Natural killer cell treated with Interleukin-12 subunit alpha and Interleukin-12 subunit beta and Interleukin-15 and Interleukin-18, amount 100 ng/mL, for 72 hours (primary cell): ENCODE measurements around the gene SMIM35. TPM values are rescaled to one million over a fixed set of nuclear protein-coding genes. Genes with fewer than 3 reads are reported as not detected.

ENCODE experiments used
- ATAC-seq, 2 donors: fragments of 150-1000 bp; cut with Tn5 transposase in 1 of 2; sonication (Bioruptor Pico), chemical (Tn5 transposase) in 1 of 2; 2 replicates each; pipeline ENCODE4 v1.10.0; 2021
- DNase-seq: peaks from one replicate; pipeline ENCODE4 v3.0.0; 2022; ENCODE audit warnings: low spot score
- H3K27ac Mint-ChIP-seq, 2 donors: 1 replicate in 1 of 2; 2 replicates in 1 of 2; pipeline ENCODE4 v1.8.0; 2022; ENCODE audit warnings: mixed read lengths in 2 of 2, mild to moderate bottlenecking in 1 of 2, moderate library complexity in 1 of 2
- H3K27me3 Mint-ChIP-seq, 2 donors: 1 replicate in 1 of 2; 2 replicates in 1 of 2; pipeline ENCODE4 v1.8.0; 2022; ENCODE audit warnings: mixed read lengths in 2 of 2
- H3K36me3 Mint-ChIP-seq: one replicate; pipeline ENCODE4 v1.8.0; 2022; ENCODE audit warnings: mixed read lengths
- H3K4me1 Mint-ChIP-seq, 2 donors: 1 replicate in 1 of 2; 2 replicates in 1 of 2; pipeline ENCODE4 v1.8.0; 2022; ENCODE audit warnings: low read depth in 2 of 2, mixed read lengths in 2 of 2, mild to moderate bottlenecking in 1 of 2
- H3K4me3 Mint-ChIP-seq: one replicate; pipeline ENCODE4 v1.8.0; 2022; ENCODE audit warnings: mixed read lengths
- H3K9me3 Mint-ChIP-seq: 2 replicates; pipeline ENCODE4 v1.8.0; 2022; ENCODE audit warnings: mixed read lengths
- total RNA-seq, 2 donors: library from RNA; stranded (reverse); gene quantifications; one replicate each; pipeline ENCODE4 v1.2.3, GENCODE V29; 2022

Gene SMIM35
- total RNA-seq, 2 donors from 2014 or later: not detected

- no peaks in the 10 kb centered on the region for H3K36me3 Mint-ChIP-seq
- H3K4me1 Mint-ChIP-seq: no peaks in the 10 kb centered on the region
- no peak for DNase-seq
- no peak overlapping the region for H3K27ac Mint-ChIP-seq
- H3K9me3 Mint-ChIP-seq: no peaks in the 10 kb centered on the region
- no peak overlapping the region for H3K4me3 Mint-ChIP-seq
- ATAC-seq: peak; percentile 48 to 67
- peaks cover 0 to 5% of the 10 kb centered on the region in 2 donors for H3K27me3 Mint-ChIP-seq
These were observed 5.4 kb downstream of the SMIM35 start for GRCh38 chr11:118081241-118081958.

DNA sequence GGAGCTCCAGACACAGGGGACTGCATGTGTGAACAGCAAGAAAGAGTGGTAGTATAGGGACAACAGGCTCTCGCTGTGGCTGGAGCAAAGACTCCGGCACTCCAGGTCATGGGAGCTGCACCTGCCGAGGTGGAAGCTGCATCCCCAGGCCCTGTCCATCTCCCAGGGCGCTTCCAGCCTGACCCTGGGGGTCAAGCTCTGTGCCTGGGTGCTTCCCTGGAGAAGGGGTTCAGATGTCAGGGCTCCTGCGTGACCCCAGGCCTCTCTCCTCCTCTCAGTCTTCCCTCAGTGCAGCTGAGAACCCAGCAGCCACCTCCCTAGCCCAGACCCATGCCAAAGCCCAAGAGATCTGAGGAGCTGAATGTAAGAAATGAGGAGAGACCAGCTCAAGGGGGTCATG lies 6.5 kb downstream of the SMIM35 start:
- no peaks in the 10 kb centered on the region for H3K36me3 Mint-ChIP-seq
- no peaks in the 10 kb centered on the region for H3K9me3 Mint-ChIP-seq
- H3K27me3 Mint-ChIP-seq: peaks cover 0 to 7% of the 10 kb centered on the region in 2 donors
- no peak overlapping the region for H3K4me3 Mint-ChIP-seq
- DNase-seq: no peak
- H3K27ac Mint-ChIP-seq: peak overlapping the region in 1 of 2 donors; percentile 63
- ATAC-seq: no peak
- H3K4me1 Mint-ChIP-seq: no peaks in the 10 kb centered on the region

GRCh38 chr11:118079491-118079890 lies 7.3 kb downstream of the SMIM35 start:
- H3K27me3 Mint-ChIP-seq: peaks cover 0 to 9% of the 10 kb centered on the region in 2 donors
- peak; percentile 48 for DNase-seq
- H3K4me1 Mint-ChIP-seq: no peaks in the 10 kb centered on the region
- no peak overlapping the region for H3K4me3 Mint-ChIP-seq
- H3K27ac Mint-ChIP-seq: no peak overlapping the region
- peak in 1 of 2 donors; percentile 40 for ATAC-seq
- H3K9me3 Mint-ChIP-seq: no peaks in the 10 kb centered on the region
- no peaks in the 10 kb centered on the region for H3K36me3 Mint-ChIP-seq

DNA sequence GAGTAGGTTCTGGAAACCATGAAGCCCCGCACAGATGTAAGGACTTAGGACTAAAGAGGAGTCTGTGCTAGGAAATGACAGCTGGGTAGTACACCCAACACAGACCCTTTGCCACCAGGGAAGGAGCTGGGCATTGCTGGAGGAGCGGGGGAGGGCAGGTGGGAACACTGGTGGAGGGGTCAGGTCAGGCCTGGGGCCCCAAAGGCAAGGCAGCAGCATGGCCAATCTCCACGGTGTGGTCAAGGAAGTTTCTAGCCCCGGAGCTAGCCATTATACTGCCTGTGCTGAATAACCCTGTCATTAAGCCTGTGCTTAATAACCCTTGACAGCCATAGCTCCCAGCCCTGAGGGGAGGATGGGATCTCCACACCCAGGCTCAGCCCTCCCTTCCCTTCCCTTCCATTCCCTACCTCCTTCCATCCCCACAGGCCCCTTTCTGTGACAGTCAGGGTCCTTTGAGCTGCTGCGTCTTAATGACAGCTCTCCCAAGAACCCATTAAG lies 7.8 kb downstream of the SMIM35 start:
- H3K9me3 Mint-ChIP-seq: no peaks in the 10 kb centered on the region
- H3K36me3 Mint-ChIP-seq: no peaks in the 10 kb centered on the region
- ATAC-seq (no peak), DNase-seq (peak; percentile 34)
- H3K27me3 Mint-ChIP-seq: peaks cover 0 to 12% of the 10 kb centered on the region in 2 donors
- no peaks in the 10 kb centered on the region for H3K4me1 Mint-ChIP-seq
- H3K4me3 Mint-ChIP-seq: no peak overlapping the region
- H3K27ac Mint-ChIP-seq: no peak overlapping the region

- Mint-ChIP-seq H3K27me3 (peaks cover 0 to 13% of the 10 kb centered on the region in 2 donors), H3K27ac (peak within 1 kb of the TSS in 1 of 2 donors; percentile 51), H3K36me3 (no peaks in the 10 kb centered on the region), H3K9me3 (no peaks in the 10 kb centered on the region), H3K4me3 (no peak within 1 kb of the TSS), H3K4me1 (no peaks in the 10 kb centered on the region)
- DNase-seq: peak; percentile 44
- ATAC-seq: no peak
These were observed 9.9 kb downstream of the SMIM35 start, which contains the start of gene TMPRSS4 for GRCh38 chr11:118076754-118077281. Gene TMPRSS4 (plus strand): TSS chr11:118077078. CDS start chr11:118077303, 225 bp downstream.

DNA sequence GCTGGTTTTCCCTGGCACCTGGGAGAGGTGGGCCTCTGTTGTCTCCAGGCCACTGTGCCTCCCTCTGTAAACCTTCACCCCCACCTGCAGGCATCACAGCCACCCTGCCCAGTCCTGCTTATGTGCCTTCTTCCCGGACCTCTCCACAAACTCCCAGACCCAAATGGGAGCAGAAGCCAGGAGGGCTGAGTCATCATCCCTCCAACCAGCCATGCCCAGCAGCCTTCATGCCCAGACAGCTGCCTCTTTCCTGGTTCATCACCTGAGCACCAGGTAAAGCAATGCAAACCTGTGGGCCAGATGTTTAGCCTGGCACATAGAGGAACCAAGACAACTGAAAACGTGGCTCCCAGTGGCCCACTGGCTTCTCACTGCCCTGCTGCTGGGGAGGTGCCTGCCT lies 12.0 kb downstream of the SMIM35 start:
- H3K36me3 Mint-ChIP-seq: no peaks in the 10 kb centered on the region
- no peaks in the 10 kb centered on the region for H3K9me3 Mint-ChIP-seq
- H3K27ac Mint-ChIP-seq: no peak overlapping the region
- ATAC-seq (no peak), DNase-seq (peak; percentile 46)
- no peaks in the 10 kb centered on the region for H3K4me1 Mint-ChIP-seq
- H3K4me3 Mint-ChIP-seq: no peak overlapping the region
- H3K27me3 Mint-ChIP-seq: peaks cover 0 to 16% of the 10 kb centered on the region in 2 donors

- no peaks in the 10 kb centered on the region for H3K4me1 Mint-ChIP-seq
- H3K27me3 Mint-ChIP-seq: peaks cover 0 to 16% of the 10 kb centered on the region in 2 donors
- ATAC-seq (no peak), DNase-seq (peak; percentile 23)
- H3K27ac Mint-ChIP-seq: peak overlapping the region in 1 of 2 donors; percentile 62
- H3K36me3 Mint-ChIP-seq: no peaks in the 10 kb centered on the region
- no peaks in the 10 kb centered on the region for H3K9me3 Mint-ChIP-seq
- H3K4me3 Mint-ChIP-seq: no peak overlapping the region
These were observed 12.6 kb downstream of the SMIM35 start for GRCh38 chr11:118074091-118074685.

DNA sequence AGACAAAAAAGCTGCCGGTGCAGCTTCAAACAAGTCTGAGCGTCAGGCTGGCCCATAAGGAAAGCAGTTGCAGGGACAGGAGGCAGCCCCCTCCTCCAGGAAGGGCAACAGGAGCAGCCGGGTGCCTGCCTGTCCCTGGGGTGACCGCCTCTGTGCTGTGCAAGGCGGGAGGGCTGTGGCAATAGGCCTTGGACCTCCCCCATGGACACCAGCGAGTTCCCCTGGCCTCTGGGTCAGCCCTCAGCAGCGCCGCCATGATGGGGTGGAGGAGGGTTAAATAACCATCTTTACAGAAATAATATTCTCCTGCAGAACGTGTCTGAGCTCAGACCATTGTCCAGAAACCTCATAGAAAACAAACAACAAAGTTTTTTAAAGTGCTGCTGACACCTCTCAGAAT lies 13.2 kb downstream of the SMIM35 start:
- Mint-ChIP-seq H3K9me3 (no peaks in the 10 kb centered on the region), H3K4me3 (no peak overlapping the region), H3K27me3 (peaks cover 0 to 16% of the 10 kb centered on the region in 2 donors), H3K27ac (peak overlapping the region in 1 of 2 donors; percentile 62), H3K36me3 (no peaks in the 10 kb centered on the region), H3K4me1 (no peaks in the 10 kb centered on the region)
- DNase-seq (peak; percentile 44), ATAC-seq (no peak)

DNA sequence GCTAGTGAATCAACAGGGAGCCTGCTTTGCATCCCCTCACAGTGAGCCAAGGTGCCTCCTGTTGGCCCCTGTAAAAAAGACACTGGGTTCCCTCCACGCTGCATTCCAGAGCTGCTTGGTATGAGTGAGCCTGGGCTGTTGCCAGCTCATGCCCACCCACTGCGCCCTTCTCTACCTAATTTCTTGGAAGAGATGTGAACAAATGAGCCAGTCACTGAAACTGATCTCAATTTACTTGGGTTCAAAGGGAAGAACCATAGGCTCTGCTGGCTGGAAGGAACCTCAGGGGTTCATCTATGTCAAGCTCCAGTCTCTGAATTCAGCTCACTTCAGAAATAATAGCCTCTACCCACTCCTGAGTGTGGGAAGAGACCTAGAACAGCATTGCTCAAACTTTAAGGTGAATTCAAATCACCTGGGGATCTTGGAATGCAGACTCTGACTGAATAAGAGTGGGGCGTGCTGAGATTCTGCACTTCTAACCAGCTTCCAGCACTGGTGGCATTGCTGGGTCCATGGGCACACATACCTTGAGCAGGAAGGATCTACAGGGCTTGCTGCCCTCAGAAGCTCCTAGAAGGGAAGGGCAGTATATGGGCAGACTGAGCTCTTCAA lies 15.2 kb downstream of the SMIM35 start:
- H3K4me3 Mint-ChIP-seq: no peak overlapping the region
- H3K9me3 Mint-ChIP-seq: no peaks in the 10 kb centered on the region
- H3K27me3 Mint-ChIP-seq: peaks cover 0 to 14% of the 10 kb centered on the region in 2 donors
- DNase-seq (no peak), ATAC-seq (peak in 1 of 2 donors; percentile 20)
- H3K4me1 Mint-ChIP-seq: no peaks in the 10 kb centered on the region
- no peak overlapping the region for H3K27ac Mint-ChIP-seq
- no peaks in the 10 kb centered on the region for H3K36me3 Mint-ChIP-seq

DNA sequence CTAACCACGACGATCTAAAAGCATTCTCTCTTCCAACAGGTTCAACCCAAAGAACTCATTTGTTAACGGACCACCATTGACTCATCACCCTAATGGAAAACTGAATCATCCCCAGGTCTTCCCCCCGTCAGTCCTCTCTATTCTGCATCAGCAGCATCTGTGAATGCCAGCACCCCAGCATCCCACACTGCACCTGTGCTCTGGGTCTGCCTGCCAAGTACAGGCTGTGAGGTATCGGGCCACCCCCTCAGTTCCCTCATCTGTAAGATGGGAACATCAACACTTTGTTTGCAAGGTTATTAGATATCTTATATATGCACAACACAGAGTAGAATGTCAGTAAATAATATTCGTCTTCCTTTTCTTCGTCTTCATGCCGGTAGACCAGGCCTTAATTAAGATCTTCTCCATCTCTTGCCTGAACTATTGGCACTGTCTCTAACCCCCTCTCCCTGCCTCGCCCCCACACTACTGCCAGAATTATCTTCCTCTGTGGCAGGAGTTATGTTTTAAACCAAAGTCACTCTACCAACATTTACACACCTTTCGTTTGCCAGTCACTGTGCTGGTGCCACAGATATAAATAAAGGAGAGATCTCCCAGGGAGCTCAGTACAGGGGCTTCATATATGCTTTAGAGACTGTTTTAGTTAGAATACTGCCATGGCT lies 17.7 kb downstream of the SMIM35 start:
- ATAC-seq (no peak), DNase-seq (no peak)
- no peaks in the 10 kb centered on the region for H3K36me3 Mint-ChIP-seq
- H3K4me1 Mint-ChIP-seq: peaks cover 17 to 20% of the 10 kb centered on the region in 2 donors
- H3K27ac Mint-ChIP-seq: no peak overlapping the region
- H3K9me3 Mint-ChIP-seq: no peaks in the 10 kb centered on the region
- no peak overlapping the region for H3K4me3 Mint-ChIP-seq
- peaks cover 0 to 7% of the 10 kb centered on the region in 2 donors for H3K27me3 Mint-ChIP-seq

DNA sequence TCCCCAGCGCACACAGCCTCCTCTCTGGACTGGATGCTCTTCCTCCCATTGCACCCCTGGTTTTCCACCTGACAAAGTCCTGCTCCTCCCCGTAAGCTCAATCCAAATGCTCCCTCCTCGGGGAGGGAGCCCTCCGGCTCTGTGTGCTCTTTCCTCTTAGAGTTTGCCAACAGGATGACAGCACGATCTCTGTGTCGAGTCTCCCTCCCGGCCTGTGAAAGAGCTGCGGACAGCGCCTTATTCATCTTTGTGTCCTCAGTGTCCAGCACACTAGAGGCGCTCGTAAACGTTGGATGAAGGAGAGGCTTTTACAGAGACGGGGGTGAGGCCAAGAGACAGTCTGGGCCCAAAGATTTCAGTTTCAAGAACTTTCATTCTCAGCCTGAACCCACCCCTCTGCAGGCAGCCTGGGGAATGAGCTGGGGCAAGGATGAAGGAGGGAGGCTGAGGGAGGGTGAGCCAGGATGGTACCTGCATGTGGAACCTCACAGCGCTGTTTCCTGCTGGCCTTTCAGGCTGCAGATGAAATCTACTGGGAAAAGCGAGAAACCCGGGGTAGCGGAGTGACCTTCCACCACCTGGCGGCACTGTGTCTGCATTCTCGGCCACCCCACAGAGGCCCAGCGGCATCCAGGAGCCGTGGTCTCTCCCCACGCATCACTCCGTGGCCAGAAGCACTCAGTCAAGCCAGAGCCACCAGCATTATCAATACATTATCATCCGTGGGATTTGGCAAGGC lies 18.4 kb downstream of the SMIM35 start:
- Mint-ChIP-seq H3K9me3 (no peaks in the 10 kb centered on the region), H3K27me3 (peaks cover 0 to 6% of the 10 kb centered on the region in 2 donors), H3K27ac (no peak overlapping the region), H3K4me3 (no peak overlapping the region), H3K36me3 (no peaks in the 10 kb centered on the region), H3K4me1 (peaks cover 17 to 23% of the 10 kb centered on the region in 2 donors)
- ATAC-seq: no peak
- DNase-seq: no peak

- no peak for ATAC-seq
- Mint-ChIP-seq H3K4me3 (no peak overlapping the region), H3K36me3 (no peaks in the 10 kb centered on the region), H3K4me1 (peaks cover 17 to 23% of the 10 kb centered on the region in 2 donors), H3K9me3 (no peaks in the 10 kb centered on the region), H3K27ac (no peak overlapping the region), H3K27me3 (peaks cover 0 to 6% of the 10 kb centered on the region in 2 donors)
- DNase-seq: no peak
These were observed 19.8 kb downstream of the SMIM35 start for GRCh38 chr11:118067006-118067405.

- ATAC-seq: peak; percentile 65 to 87
These were observed 21.4 kb downstream of the SMIM35 start for GRCh38 chr11:118065384-118065783.

More at GRCh38 chr11:118065384-118065783, 21.4 kb downstream of the SMIM35 start:
- H3K4me3 Mint-ChIP-seq: peak overlapping the region; percentile 16
- H3K36me3 Mint-ChIP-seq: no peaks in the 10 kb centered on the region
- DNase-seq: no peak
- H3K9me3 Mint-ChIP-seq: no peaks in the 10 kb centered on the region
- H3K27me3 Mint-ChIP-seq: peaks cover 0 to 3% of the 10 kb centered on the region in 2 donors
- peak overlapping the region in 1 of 2 donors; percentile 38 for H3K27ac Mint-ChIP-seq
- H3K4me1 Mint-ChIP-seq: peaks cover 17 to 23% of the 10 kb centered on the region in 2 donors
